Endothelial cell of umbilical vein (primary cell): ENCODE results near the gene ANKS1B.

Experiments used
- EZH2 ChIP-seq: IDR thresholded peaks from 2 replicates; pipeline ENCODE4 v1.6.1; 2012; ENCODE audit warnings: borderline replicate concordance, low read depth, mild to moderate bottlenecking, moderate library complexity, low read length, inconsistent platforms; ENCODE audit not compliant: severe bottlenecking
- FOS ChIP-seq: IDR thresholded peaks from 2 replicates; pipeline ENCODE4 v1.6.1; 2011; ENCODE audit warnings: mild to moderate bottlenecking, low read length, moderate library complexity, borderline replicate concordance; ENCODE audit not compliant: insufficient read depth
- JUN ChIP-seq: IDR thresholded peaks from 2 replicates; pipeline ENCODE4 v1.6.1; 2011; ENCODE audit warnings: borderline replicate concordance, low read depth; ENCODE audit not compliant: insufficient read length, insufficient read depth
- MYC ChIP-seq: IDR thresholded peaks from one replicate; pipeline ENCODE4 v1.6.1; 2011; ENCODE audit warnings: mild to moderate bottlenecking, low read depth, low read length
- POLR2A ChIP-seq: IDR thresholded peaks from 2 replicates; pipeline ENCODE4 v1.6.1; 2012; ENCODE audit warnings: low read depth, mild to moderate bottlenecking, control low read depth, low read length
- POLR2AphosphoS5 ChIP-seq: IDR thresholded peaks from 2 replicates; pipeline ENCODE4 v1.6.1; 2012; ENCODE audit warnings: low read depth, mild to moderate bottlenecking, control low read depth, low read length, moderate library complexity; ENCODE audit not compliant: insufficient read depth
- TF ChIP-seq, protein P1 (sequence below), 2 donors: IDR thresholded peaks; 1 replicate in 1 of 2; 2 replicates in 1 of 2; pipeline ENCODE4 v1.5.1; 2011; ENCODE audit warnings: low read length in 2 of 2, mild to moderate bottlenecking in 2 of 2, moderate library complexity in 2 of 2, control low read depth in 1 of 2, inconsistent platforms in 1 of 2, low read depth in 1 of 2; ENCODE audit not compliant: insufficient read depth in 1 of 2; ENCODE audit errors: extremely low read depth in 1 of 2
- TF ChIP-seq, protein P2 (sequence below): IDR thresholded peaks from 2 replicates; pipeline ENCODE4 v1.6.1; 2011; ENCODE audit not compliant: insufficient read depth, insufficient read length

DNA sequence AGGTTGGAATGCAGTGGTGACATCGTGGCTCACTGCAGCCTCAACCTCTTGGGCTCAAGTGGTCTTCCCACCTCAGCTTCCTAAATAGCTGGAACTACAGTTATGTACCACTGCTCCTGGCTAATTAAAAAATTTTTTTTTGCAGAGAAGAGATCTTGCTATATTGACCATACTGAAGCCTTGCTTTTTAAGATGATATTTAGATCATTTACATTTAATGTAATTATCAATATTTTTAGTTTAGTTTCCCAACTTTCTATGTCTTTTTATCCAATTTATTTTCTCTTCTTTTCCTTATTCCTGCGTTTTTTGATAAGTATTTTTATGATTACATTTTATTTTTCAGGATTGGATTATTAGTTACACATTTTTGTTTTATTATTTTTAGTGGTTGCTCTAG lies 999.6 kb downstream of the ANKS1B start:
- TF ChIP-seq, protein P1, sequence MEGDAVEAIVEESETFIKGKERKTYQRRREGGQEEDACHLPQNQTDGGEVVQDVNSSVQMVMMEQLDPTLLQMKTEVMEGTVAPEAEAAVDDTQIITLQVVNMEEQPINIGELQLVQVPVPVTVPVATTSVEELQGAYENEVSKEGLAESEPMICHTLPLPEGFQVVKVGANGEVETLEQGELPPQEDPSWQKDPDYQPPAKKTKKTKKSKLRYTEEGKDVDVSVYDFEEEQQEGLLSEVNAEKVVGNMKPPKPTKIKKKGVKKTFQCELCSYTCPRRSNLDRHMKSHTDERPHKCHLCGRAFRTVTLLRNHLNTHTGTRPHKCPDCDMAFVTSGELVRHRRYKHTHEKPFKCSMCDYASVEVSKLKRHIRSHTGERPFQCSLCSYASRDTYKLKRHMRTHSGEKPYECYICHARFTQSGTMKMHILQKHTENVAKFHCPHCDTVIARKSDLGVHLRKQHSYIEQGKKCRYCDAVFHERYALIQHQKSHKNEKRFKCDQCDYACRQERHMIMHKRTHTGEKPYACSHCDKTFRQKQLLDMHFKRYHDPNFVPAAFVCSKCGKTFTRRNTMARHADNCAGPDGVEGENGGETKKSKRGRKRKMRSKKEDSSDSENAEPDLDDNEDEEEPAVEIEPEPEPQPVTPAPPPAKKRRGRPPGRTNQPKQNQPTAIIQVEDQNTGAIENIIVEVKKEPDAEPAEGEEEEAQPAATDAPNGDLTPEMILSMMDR (IDR thresholded peaks at IDR 0.05; ENCODE audit: extremely low read depth in 1 of 2, insufficient read depth in 1 of 2, low read depth in 1 of 2, low read length in 2 of 2): no peak
- no peak for TF ChIP-seq FOS
- TF ChIP-seq, protein P2, sequence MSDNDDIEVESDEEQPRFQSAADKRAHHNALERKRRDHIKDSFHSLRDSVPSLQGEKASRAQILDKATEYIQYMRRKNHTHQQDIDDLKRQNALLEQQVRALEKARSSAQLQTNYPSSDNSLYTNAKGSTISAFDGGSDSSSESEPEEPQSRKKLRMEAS: no peak
- TF ChIP-seq POLR2A: no peak
- TF ChIP-seq POLR2AphosphoS5: no peak
- no peak for TF ChIP-seq EZH2
- TF ChIP-seq MYC: no peak
- no peak for TF ChIP-seq JUN
